NCI-H524 treated with DMSO at 0.1 percent for 48 hours (cell line): Measurements from ENCODE around the gene SPOCK3.
"Not testable (repeated sequence)": the region's sequence is repeated elsewhere in the genome, so short reads cannot be mapped to it uniquely, and the experiment has no call there.

Source experiments
- DNase-seq: peaks from one replicate; lab custom pipeline; 2025; lab: John Stamatoyannopoulos, UW

SPOCK3 gene

GRCh38 chr4:166957451-166957850 is 276.8 kb downstream of the SPOCK3 start:
- no peak for DNase-seq

GRCh38 chr4:166956484-166956883 is 277.8 kb downstream of the SPOCK3 start:
- no peak for DNase-seq

GRCh38 chr4:166941629-166942028 is 292.7 kb downstream of the SPOCK3 start:
- no peak for DNase-seq

- no peak for DNase-seq
Observed at GRCh38 chr4:166930464-166930863, 303.8 kb downstream of the SPOCK3 start.

GRCh38 chr4:166924424-166924823 is 309.9 kb downstream of the SPOCK3 start:
- DNase-seq = no peak

- no peak for DNase-seq
Observed at GRCh38 chr4:166913926-166914325, 320.4 kb downstream of the SPOCK3 start.

GRCh38 chr4:166903408-166903807 is 330.9 kb downstream of the SPOCK3 start:
- DNase-seq = no peak

GRCh38 chr4:166902941-166903340 is 331.4 kb downstream of the SPOCK3 start:
- no peak for DNase-seq

GRCh38 chr4:166896254-166896653 is 338.0 kb downstream of the SPOCK3 start:
- DNase-seq = no peak

- DNase-seq = no peak
Observed at GRCh38 chr4:166895771-166896170, 338.5 kb downstream of the SPOCK3 start.

GRCh38 chr4:166887457-166887856 is 346.8 kb downstream of the SPOCK3 start:
- no peak for DNase-seq

- no peak for DNase-seq
Observed at GRCh38 chr4:166886718-166887117, 347.6 kb downstream of the SPOCK3 start.

- no peak for DNase-seq
Observed at GRCh38 chr4:166882221-166882620, 352.1 kb downstream of the SPOCK3 start.

- no peak for DNase-seq
Observed at GRCh38 chr4:166875821-166876220, 358.5 kb downstream of the SPOCK3 start.

- no peak for DNase-seq
Observed at GRCh38 chr4:166862032-166862431, 372.3 kb downstream of the SPOCK3 start.

- not testable (repeated sequence) for DNase-seq
Observed at GRCh38 chr4:166850398-166850797, 383.9 kb downstream of the SPOCK3 start.

GRCh38 chr4:166846939-166847338 is 387.4 kb downstream of the SPOCK3 start:
- DNase-seq = no peak

GRCh38 chr4:166842795-166843261 is 391.5 kb downstream of the SPOCK3 start:
- DNase-seq = no peak

- DNase-seq = no peak
Observed at GRCh38 chr4:166839615-166840251, 394.6 kb downstream of the SPOCK3 start.

GRCh38 chr4:166838975-166839614 is 395.2 kb downstream of the SPOCK3 start:
- DNase-seq = no peak

GRCh38 chr4:166836865-166837264 is 397.4 kb downstream of the SPOCK3 start:
- no peak for DNase-seq

GRCh38 chr4:166827629-166828028 is 406.7 kb downstream of the SPOCK3 start:
- DNase-seq = no peak

GRCh38 chr4:166827167-166827566 is 407.1 kb downstream of the SPOCK3 start:
- DNase-seq = no peak

GRCh38 chr4:166823848-166824247 is 410.4 kb downstream of the SPOCK3 start:
- no peak for DNase-seq
